IMR-90 (cell line): ENCODE data around the gene NALCN.

Experiments used
- BHLHE40 ChIP-seq: fragments of 150-350 bp; IDR thresholded peaks from 2 replicates; pipeline ENCODE4 v1.6.1; 2016; ENCODE audit warnings: mild to moderate bottlenecking, low read depth, low read length
- CEBPB ChIP-seq: IDR thresholded peaks from 2 replicates; pipeline ENCODE4 v1.6.1; 2012; ENCODE audit warnings: low read depth, low read length, improper control_type of control experiment
- CHD1 ChIP-seq: IDR thresholded peaks from 2 replicates; pipeline ENCODE4 v1.6.1; 2012; ENCODE audit warnings: low read depth, low read length, improper control_type of control experiment
- CTCF ChIP-seq: conservative IDR thresholded peaks from 2 replicates; pipeline ENCODE4 v1.5.1; 2012; ENCODE audit warnings: mild to moderate bottlenecking, low read depth, low read length, improper control_type of control experiment
- ELK1 ChIP-seq: fragments of 150-350 bp; IDR thresholded peaks from 2 replicates; pipeline ENCODE4 v1.6.1; 2016; ENCODE audit warnings: low read depth, mild to moderate bottlenecking, low read length, moderate library complexity, borderline replicate concordance
- FOS ChIP-seq: fragments of 150-350 bp; IDR thresholded peaks from 2 replicates; pipeline ENCODE4 v1.6.1; 2016; ENCODE audit warnings: low read depth, low read length
- MAFK ChIP-seq: IDR thresholded peaks from 2 replicates; pipeline ENCODE4 v1.6.1; 2012; ENCODE audit warnings: low read depth, low read length, improper control_type of control experiment
- MAZ ChIP-seq: IDR thresholded peaks from 2 replicates; pipeline ENCODE4 v1.6.1; 2012; ENCODE audit warnings: low read depth, mild to moderate bottlenecking, low read length, improper control_type of control experiment, moderate library complexity, borderline replicate concordance
- POLR2A ChIP-seq: IDR thresholded peaks from 2 replicates; pipeline ENCODE4 v1.6.1; 2012; ENCODE audit warnings: mild to moderate bottlenecking, low read depth, low read length
- RAD21 ChIP-seq: IDR thresholded peaks from 2 replicates; pipeline ENCODE4 v1.6.1; 2012; ENCODE audit warnings: low read length, improper control_type of control experiment
- RCOR1 ChIP-seq: IDR thresholded peaks from 2 replicates; pipeline ENCODE4 v1.6.1; 2012; ENCODE audit warnings: mild to moderate bottlenecking, low read length, improper control_type of control experiment; ENCODE audit not compliant: insufficient replicate concordance
- RFX5 ChIP-seq: IDR thresholded peaks from 2 replicates; pipeline ENCODE4 v1.8.0; 2012; ENCODE audit warnings: low read depth, mild to moderate bottlenecking, low read length, moderate library complexity
- USF2 ChIP-seq: fragments of 150-350 bp; IDR thresholded peaks from 2 replicates; pipeline ENCODE4 v1.6.1; 2017; ENCODE audit warnings: mild to moderate bottlenecking, antibody characterized with exemption, low read length, low read depth

GRCh38 chr13:101116826-101117225 is 299.5 kb downstream of the NALCN start:
- TF ChIP-seq CTCF (no peak), POLR2A (no peak), RCOR1 (no peak), RAD21 (no peak), MAZ (no peak), USF2 (no peak), RFX5 (no peak), BHLHE40 (no peak), CHD1 (no peak), CEBPB (no peak), ELK1 (no peak), FOS (no peak), MAFK (no peak)
